ENCODE results near the gene CHERP. TPM values are rescaled to one million over a fixed set of nuclear protein-coding genes. Genes with fewer than 3 reads are reported as not detected.
A peak's percentile ranks its signal among the peaks of the same experiment; 100 is the strongest.

CHERP gene
- total and polyA plus RNA-seq, 2 of the 13 experiments (the other 11 are each of a cell fraction or from before 2014, with no cell fraction given) = 4.3 to 5.4 TPM

GRCh38 chr19:16572332-16573211 lies 30.3 kb upstream of the CHERP start, which contains the start of gene SLC35E1:
Gene SLC35E1 (minus strand): TSS chr19:16572415. CDS start chr19:16572364, 51 bp downstream.
- ATAC-seq (peak; percentile 97), FAIRE-seq (peak; percentile 86), DNase-seq (ENCODE audit: low spot score) (peak; percentile 96)
- Histone ChIP-seq H3K27me3 (ENCODE audit: control insufficient read depth in 1 of 2, insufficient read depth in 2 of 2, low read length in 2 of 2) (no peaks in the 10 kb centered on the region; a peak in 1 of 5 replicates), H4K20me1 (ENCODE audit: insufficient read depth, low read length) (no peaks in the 10 kb centered on the region), H3K27ac (ENCODE audit: extremely low read length, insufficient read depth, low read length) (peak within 1 kb of the TSS; percentile 72), H2AFZ (ENCODE audit: low read length) (no peak within 1 kb of the TSS), H3K4me3 (replicated peaks in 1 of 3; ENCODE audit: insufficient read depth in 1 of 3, low read depth in 2 of 3, low read length in 3 of 3) (peak within 1 kb of the TSS; percentile 83 to 96 (median 95)), H3K4me1 (ENCODE audit: insufficient read depth, low read length) (peaks cover 42% of the 10 kb centered on the region), H3K79me2 (ENCODE audit: insufficient read depth, low read length) (peaks cover 58% of the 10 kb centered on the region), H3K9me3 (ENCODE audit: low read length) (no peaks in the 10 kb centered on the region), H3K36me3 (replicated peaks in 1 of 2; ENCODE audit: control insufficient read depth in 1 of 2, insufficient read depth in 2 of 2, low read length in 2 of 2) (peaks cover 19 to 40% of the 10 kb centered on the region in 2 experiments; a peak in 4 of 5 replicates), H3K9ac (ENCODE audit: insufficient read depth, low read depth, low read length) (peak within 1 kb of the TSS; percentile 90), H3K4me2 (ENCODE audit: low read depth, low read length) (peak within 1 kb of the TSS; percentile 97)
- intact Hi-C loops (cut with micrococcal nuclease; ENCODE audit: unreplicated experiment) = loop anchor here (5.0 kb wide), 1 partner anchor 55 kb away; the partner anchor contains the start of gene MED26
- CTCF ChIA-PET (ENCODE audit: low intra/inter-chr PET ratio, low total read pairs) = no interaction called here
- BruUV-seq (replicated peaks) = TSS peak; percentile 78
- POLR2A ChIA-PET = interaction anchor here (0.9 to 1.4 kb wide), 8 partner anchors 12 to 89 kb away, joined by 3 to 6 read pairs (median 3); partner anchors contain the start of genes C19orf44, CALR3 and TMEM38A
- 1% methylated on average over 18 of the region's 83 CpGs for WGBS (ENCODE audit: low lambda C conversion rate)
- in situ Hi-C loops (cut with HindIII; ENCODE audit: extremely low pct_ligation_motif_present, low pct_unique_long_range_greater_than_20kb) = loop anchor here (5.0 kb wide), 1 partner anchor 55 kb away; the partner anchor contains the start of gene MED26
- peak; percentile 54; the same call in 1 of the 2 replicates for TF ChIP-seq ZNF205 (CRISPR knock-in tag; IDR thresholded peaks at IDR 0.05)
- TF ChIP-seq DMAP1 (CRISPR knock-in tag; IDR thresholded peaks at IDR 0.05) = peak; percentile 71; the same call in 1 of the 2 replicates
- peak; percentile 64; the same call in 1 of the 2 replicates for TF ChIP-seq ZNF264 (CRISPR knock-in tag; IDR thresholded peaks at IDR 0.05)
- no peak for TF ChIP-seq SYNCRIP (IDR thresholded peaks at IDR 0.05; ENCODE audit: insufficient read depth, low read depth, low read length)
- no peak for TF ChIP-seq ADNP (CRISPR knock-in tag; IDR thresholded peaks at IDR 0.05)
- peak; percentile 86 for TF ChIP-seq SP4 (CRISPR knock-in tag; IDR thresholded peaks at IDR 0.05)
- no peak for TF ChIP-seq PRMT3 (CRISPR knock-in tag; IDR thresholded peaks at IDR 0.05; ENCODE audit: borderline replicate concordance, low read depth)
- TF ChIP-seq YEATS2 (CRISPR knock-in tag; IDR thresholded peaks at IDR 0.05; ENCODE audit: borderline replicate concordance) = peak; percentile 94
- no peak; the same call in 1 of the 2 replicates for TF ChIP-seq ZNF629 (CRISPR knock-in tag; conservative IDR thresholded peaks at IDR 0.05)
- peak; percentile 72; the same call in 1 of the 2 replicates for TF ChIP-seq HDAC2 (CRISPR knock-in tag; IDR thresholded peaks at IDR 0.05)
- no peak; the same call in 1 of the 2 replicates for TF ChIP-seq MEIS1 (CRISPR knock-in tag; IDR thresholded peaks at IDR 0.05; ENCODE audit: borderline replicate concordance)
- TF ChIP-seq MXD1 (CRISPR knock-in tag; IDR thresholded peaks at IDR 0.05) = peak; percentile 66
- TF ChIP-seq RFX3 (CRISPR knock-in tag; IDR thresholded peaks at IDR 0.05) = peak; percentile 80
- no peak for TF ChIP-seq ZNF180 (CRISPR knock-in tag; IDR thresholded peaks at IDR 0.05; ENCODE audit: borderline replicate concordance, low read depth)
- peak; percentile 62 for TF ChIP-seq ERF (CRISPR knock-in tag; IDR thresholded peaks at IDR 0.05)
- TF ChIP-seq ZNF619 (CRISPR knock-in tag; IDR thresholded peaks at IDR 0.05) = peak; percentile 74; the same call in 1 of the 2 replicates
- no peak for TF ChIP-seq ZNF589 (CRISPR knock-in tag; conservative IDR thresholded peaks at IDR 0.05)
- peak; percentile 99 for TF ChIP-seq CREB1 (IDR thresholded peaks at IDR 0.05)
- peak; percentile 97 for TF ChIP-seq CREB1 (CRISPR knock-in tag; IDR thresholded peaks at IDR 0.05)
- peak; percentile 93 for TF ChIP-seq ETV5 (CRISPR knock-in tag; IDR thresholded peaks at IDR 0.05; ENCODE audit: borderline replicate concordance)
- TF ChIP-seq NKX3-1 (CRISPR knock-in tag; IDR thresholded peaks at IDR 0.05) = peak; percentile 74; the same call in 1 of the 2 replicates
- peak; percentile 98 for TF ChIP-seq ZNF777 (CRISPR knock-in tag; IDR thresholded peaks at IDR 0.05)
- no peak for TF ChIP-seq ZNF549 (CRISPR knock-in tag; IDR thresholded peaks at IDR 0.05)
- no peak for TF ChIP-seq CREBL2 (CRISPR knock-in tag; IDR thresholded peaks at IDR 0.05; ENCODE audit: borderline replicate concordance)
- no peak for TF ChIP-seq ATF3 (CRISPR knock-in tag; IDR thresholded peaks at IDR 0.05)
- TF ChIP-seq ZNF781 (CRISPR knock-in tag; IDR thresholded peaks at IDR 0.05; ENCODE audit: borderline replicate concordance, not compliant biosample characterization) = peak; percentile 52

All from HepG2 (cell line).